HEK293 (cell line): ENCODE measurements around the gene KRT12.

Source experiments
- CTCF ChIA-PET: fragments of 350-600 bp; formaldehyde crosslinking; extraction: SDS; loops from one replicate; lab custom pipeline; 2021; ENCODE audit warnings: antibody characterized with exemption; lab: Yijun Ruan, JAX
- POLR2A ChIA-PET: fragments of 300-600 bp; formaldehyde crosslinking; extraction: SDS; loops from one replicate; lab custom pipeline; 2020; ENCODE audit warnings: antibody characterized with exemption, inconsistent platforms; lab: Yijun Ruan, JAX
- H3K27ac ChIP-seq: fragments of 200-500 bp; sonication (Bioruptor generic); 2 replicates; pipeline ENCODE4 v1.5.1; 2014; ENCODE audit warnings: low read depth, low read length, control low read depth, inconsistent platforms; ENCODE audit errors: extremely low read depth
- H3K36me3 ChIP-seq, 2 experiments: fragments of 200-500 bp in 1 of 2; sonication (Bioruptor generic) in 1 of 2; 1 replicate in 1 of 2; 2 replicates in 1 of 2; pipeline ENCODE4 v1.5.1; 2014 to 2017; ENCODE audit warnings: inconsistent platforms in 2 of 2, low read length in 2 of 2; ENCODE audit not compliant: control insufficient read depth in 2 of 2, insufficient read depth in 1 of 2
- H3K4me1 ChIP-seq: fragments of 200-500 bp; sonication (Bioruptor generic); 2 replicates; pipeline ENCODE4 v1.5.1; 2014; ENCODE audit warnings: mild to moderate bottlenecking, low read length, inconsistent platforms; ENCODE audit not compliant: control insufficient read depth, insufficient read depth
- H3K4me3 ChIP-seq: 2 replicates; pipeline ENCODE4 v1.5.1; 2011; ENCODE audit warnings: low read depth, mild to moderate bottlenecking, control low read depth, low read length, moderate library complexity
- H3K9me3 ChIP-seq: fragments of 200-500 bp; sonication (Bioruptor generic); 2 replicates; pipeline ENCODE4 v1.5.1; 2014; ENCODE audit warnings: low read depth, low read length, inconsistent platforms; ENCODE audit not compliant: control insufficient read depth, insufficient read depth
- EGR2 ChIP-seq: fragments of 450-650 bp; formaldehyde crosslinking; IDR thresholded peaks from 2 replicates; pipeline ENCODE4 v1.5.1; 2016; ENCODE audit warnings: low read depth, missing biosample characterization, missing genetic modification characterization
- ELK4 ChIP-seq: IDR thresholded peaks from 2 replicates; pipeline ENCODE4 v1.6.1; 2011; ENCODE audit warnings: mild to moderate bottlenecking, low read depth, low read length, borderline replicate concordance
- GLI2 ChIP-seq: fragments of 450-650 bp; formaldehyde crosslinking; IDR thresholded peaks from 2 replicates; pipeline ENCODE4; 2017; ENCODE audit warnings: missing biosample characterization, missing genetic modification characterization, low read depth, borderline replicate concordance
- ZBTB10 ChIP-seq: fragments of 450-650 bp; formaldehyde crosslinking; IDR thresholded peaks from 2 replicates; pipeline ENCODE4 v1.5.1; 2016; ENCODE audit warnings: missing biosample characterization, missing genetic modification characterization
- ZEB2 ChIP-seq: fragments of 450-650 bp; formaldehyde crosslinking; IDR thresholded peaks from 2 replicates; pipeline ENCODE4 v1.5.1; 2016; ENCODE audit warnings: missing biosample characterization, missing genetic modification characterization
- ZNF114 ChIP-seq: fragments of 450-650 bp; formaldehyde crosslinking; IDR thresholded peaks from 2 replicates; pipeline ENCODE4 v1.5.0; 2017; ENCODE audit warnings: missing biosample characterization, missing genetic modification characterization
- ZNF214 ChIP-seq: fragments of 450-650 bp; formaldehyde crosslinking; IDR thresholded peaks from 2 replicates; pipeline ENCODE4 v1.5.1; 2017; ENCODE audit warnings: missing biosample characterization, mild to moderate bottlenecking, missing genetic modification characterization, borderline replicate concordance
- ZNF23 ChIP-seq: fragments of 450-650 bp; formaldehyde crosslinking; IDR thresholded peaks from 2 replicates; pipeline ENCODE4 v1.5.1; 2016; ENCODE audit warnings: missing biosample characterization, missing genetic modification characterization, borderline replicate concordance
- ZNF521 ChIP-seq: fragments of 450-650 bp; formaldehyde crosslinking; IDR thresholded peaks from 2 replicates; pipeline ENCODE4 v1.5.1; 2017; ENCODE audit warnings: missing biosample characterization, mild to moderate bottlenecking, missing genetic modification characterization
- ZNF629 ChIP-seq: fragments of 450-650 bp; formaldehyde crosslinking; IDR thresholded peaks from 2 replicates; pipeline ENCODE4 v1.5.1; 2017; ENCODE audit warnings: missing biosample characterization, missing genetic modification characterization
- ZNF664 ChIP-seq: fragments of 450-650 bp; formaldehyde crosslinking; IDR thresholded peaks from 2 replicates; pipeline ENCODE4 v1.5.1; 2016; ENCODE audit warnings: missing biosample characterization, missing genetic modification characterization
- ZNF704 ChIP-seq: fragments of 450-650 bp; formaldehyde crosslinking; IDR thresholded peaks from 2 replicates; pipeline ENCODE4 v1.5.1; 2016; ENCODE audit warnings: missing biosample characterization, missing genetic modification characterization
- ZNF785 ChIP-seq: fragments of 450-650 bp; formaldehyde crosslinking; IDR thresholded peaks from 2 replicates; pipeline ENCODE4 v1.5.1; 2016; ENCODE audit warnings: missing biosample characterization, missing genetic modification characterization
- TF ChIP-seq, protein P1 (sequence below): fragments of 450-650 bp; formaldehyde crosslinking; IDR thresholded peaks from 2 replicates; pipeline ENCODE4 v1.5.0; 2017; ENCODE audit warnings: missing biosample characterization, missing genetic modification characterization, borderline replicate concordance
- TF ChIP-seq, protein P2 (sequence below): fragments of 450-650 bp; formaldehyde crosslinking; IDR thresholded peaks from 2 replicates; pipeline ENCODE4 v1.5.1; 2016; ENCODE audit warnings: missing biosample characterization, missing genetic modification characterization
- TF ChIP-seq, protein P3 (sequence below): fragments of 450-650 bp; formaldehyde crosslinking; IDR thresholded peaks from 2 replicates; pipeline ENCODE4 v1.5.1; 2016; ENCODE audit warnings: missing biosample characterization, missing genetic modification characterization

The KRT12 gene

GRCh38 chr17:40866838-40867237 lies at the start of gene KRT12:
Gene KRT12, minus strand, starts transcription at chr17:40867223. Its CDS starts 37 bp downstream, at chr17:40867186.
- no peak within 1 kb of the TSS for H3K27ac ChIP-seq
- CTCF ChIA-PET, result interaction anchor here (0.6 to 2.3 kb wide), 5 partner anchors 9 to 795 kb away, joined by 3 to 21 read pairs (median 3); no protein-coding TSS in a partner anchor
- TF ChIP-seq GLI2 (tag by site-specific recombination) (no peak), ZNF214 (no peak), EGR2 (no peak), ZEB2 (tag by site-specific recombination) (no peak)
- TF ChIP-seq, all 188 proteins: peak for 0
- POLR2A ChIA-PET, result interaction anchor here (0.8 kb wide), 1 partner anchor 821 kb away, joined by 4 read pairs; no protein-coding TSS in a partner anchor
- Histone ChIP-seq H3K36me3 (no peaks in the 10 kb centered on the region), H3K4me1 (no peaks in the 10 kb centered on the region), H3K9me3 (no peaks in the 10 kb centered on the region), H3K4me3 (no peak within 1 kb of the TSS)

GRCh38 chr17:40916366-40916765 lies 49.3 kb upstream of the KRT12 start:
- Histone ChIP-seq H3K36me3 (no peaks in the 10 kb centered on the region), H3K27ac (no peak overlapping the region), H3K9me3 (no peaks in the 10 kb centered on the region), H3K4me3 (no peak overlapping the region), H3K4me1 (no peaks in the 10 kb centered on the region)
- TF ChIP-seq, protein P1, sequence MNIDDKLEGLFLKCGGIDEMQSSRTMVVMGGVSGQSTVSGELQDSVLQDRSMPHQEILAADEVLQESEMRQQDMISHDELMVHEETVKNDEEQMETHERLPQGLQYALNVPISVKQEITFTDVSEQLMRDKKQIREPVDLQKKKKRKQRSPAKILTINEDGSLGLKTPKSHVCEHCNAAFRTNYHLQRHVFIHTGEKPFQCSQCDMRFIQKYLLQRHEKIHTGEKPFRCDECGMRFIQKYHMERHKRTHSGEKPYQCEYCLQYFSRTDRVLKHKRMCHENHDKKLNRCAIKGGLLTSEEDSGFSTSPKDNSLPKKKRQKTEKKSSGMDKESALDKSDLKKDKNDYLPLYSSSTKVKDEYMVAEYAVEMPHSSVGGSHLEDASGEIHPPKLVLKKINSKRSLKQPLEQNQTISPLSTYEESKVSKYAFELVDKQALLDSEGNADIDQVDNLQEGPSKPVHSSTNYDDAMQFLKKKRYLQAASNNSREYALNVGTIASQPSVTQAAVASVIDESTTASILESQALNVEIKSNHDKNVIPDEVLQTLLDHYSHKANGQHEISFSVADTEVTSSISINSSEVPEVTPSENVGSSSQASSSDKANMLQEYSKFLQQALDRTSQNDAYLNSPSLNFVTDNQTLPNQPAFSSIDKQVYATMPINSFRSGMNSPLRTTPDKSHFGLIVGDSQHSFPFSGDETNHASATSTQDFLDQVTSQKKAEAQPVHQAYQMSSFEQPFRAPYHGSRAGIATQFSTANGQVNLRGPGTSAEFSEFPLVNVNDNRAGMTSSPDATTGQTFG (tag by site-specific recombination), result no peak
- TF ChIP-seq ZNF23 (tag by site-specific recombination), result no peak
- TF ChIP-seq ZNF664 (tag by site-specific recombination), result no peak
- TF ChIP-seq ZNF704 (tag by site-specific recombination), result no peak
- TF ChIP-seq, protein P2, sequence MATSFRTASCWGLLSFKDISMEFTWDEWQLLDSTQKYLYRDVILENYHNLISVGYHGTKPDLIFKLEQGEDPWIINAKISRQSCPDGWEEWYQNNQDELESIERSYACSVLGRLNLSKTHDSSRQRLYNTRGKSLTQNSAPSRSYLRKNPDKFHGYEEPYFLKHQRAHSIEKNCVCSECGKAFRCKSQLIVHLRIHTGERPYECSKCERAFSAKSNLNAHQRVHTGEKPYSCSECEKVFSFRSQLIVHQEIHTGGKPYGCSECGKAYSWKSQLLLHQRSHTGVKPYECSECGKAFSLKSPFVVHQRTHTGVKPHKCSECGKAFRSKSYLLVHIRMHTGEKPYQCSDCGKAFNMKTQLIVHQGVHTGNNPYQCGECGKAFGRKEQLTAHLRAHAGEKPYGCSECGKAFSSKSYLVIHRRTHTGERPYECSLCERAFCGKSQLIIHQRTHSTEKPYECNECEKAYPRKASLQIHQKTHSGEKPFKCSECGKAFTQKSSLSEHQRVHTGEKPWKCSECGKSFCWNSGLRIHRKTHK (tag by site-specific recombination), result no peak
- no peak for TF ChIP-seq ZNF629
- TF ChIP-seq, protein P3, sequence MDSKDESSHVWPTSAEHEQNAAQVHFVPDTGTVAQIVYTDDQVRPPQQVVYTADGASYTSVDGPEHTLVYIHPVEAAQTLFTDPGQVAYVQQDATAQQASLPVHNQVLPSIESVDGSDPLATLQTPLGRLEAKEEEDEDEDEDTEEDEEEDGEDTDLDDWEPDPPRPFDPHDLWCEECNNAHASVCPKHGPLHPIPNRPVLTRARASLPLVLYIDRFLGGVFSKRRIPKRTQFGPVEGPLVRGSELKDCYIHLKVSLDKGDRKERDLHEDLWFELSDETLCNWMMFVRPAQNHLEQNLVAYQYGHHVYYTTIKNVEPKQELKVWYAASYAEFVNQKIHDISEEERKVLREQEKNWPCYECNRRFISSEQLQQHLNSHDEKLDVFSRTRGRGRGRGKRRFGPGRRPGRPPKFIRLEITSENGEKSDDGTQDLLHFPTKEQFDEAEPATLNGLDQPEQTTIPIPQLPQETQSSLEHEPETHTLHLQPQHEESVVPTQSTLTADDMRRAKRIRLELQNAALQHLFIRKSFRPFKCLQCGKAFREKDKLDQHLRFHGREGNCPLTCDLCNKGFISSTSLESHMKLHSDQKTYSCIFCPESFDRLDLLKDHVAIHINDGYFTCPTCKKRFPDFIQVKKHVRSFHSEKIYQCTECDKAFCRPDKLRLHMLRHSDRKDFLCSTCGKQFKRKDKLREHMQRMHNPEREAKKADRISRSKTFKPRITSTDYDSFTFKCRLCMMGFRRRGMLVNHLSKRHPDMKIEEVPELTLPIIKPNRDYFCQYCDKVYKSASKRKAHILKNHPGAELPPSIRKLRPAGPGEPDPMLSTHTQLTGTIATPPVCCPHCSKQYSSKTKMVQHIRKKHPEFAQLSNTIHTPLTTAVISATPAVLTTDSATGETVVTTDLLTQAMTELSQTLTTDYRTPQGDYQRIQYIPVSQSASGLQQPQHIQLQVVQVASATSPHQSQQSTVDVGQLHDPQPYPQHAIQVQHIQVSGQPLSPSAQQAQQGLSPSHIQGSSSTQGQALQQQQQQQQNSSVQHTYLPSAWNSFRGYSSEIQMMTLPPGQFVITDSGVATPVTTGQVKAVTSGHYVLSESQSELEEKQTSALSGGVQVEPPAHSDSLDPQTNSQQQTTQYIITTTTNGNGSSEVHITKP (tag by site-specific recombination), result no peak
- TF ChIP-seq ZNF785, result no peak
- no peak for TF ChIP-seq ZNF114 (tag by site-specific recombination)
- TF ChIP-seq ELK4, result no peak
- TF ChIP-seq ZNF521, result no peak
- TF ChIP-seq ZBTB10 (tag by site-specific recombination), result no peak
- ChIA-PET POLR2A (no interaction called here), CTCF (interaction anchor here (0.6 to 2.1 kb wide), 8 partner anchors 375 to 750 kb away, joined by 3 to 7 read pairs (median 4); no protein-coding TSS in a partner anchor)
